HepG2 (cell line): ENCODE data around the gene SNU13. TPM values are rescaled to one million over a fixed set of nuclear protein-coding genes. Genes with fewer than 3 reads are reported as not detected.

ENCODE experiments used
- FOXK2 ChIP-seq: fragments of 450-650 bp; IDR thresholded peaks from 2 replicates; pipeline ENCODE4 v1.6.1; 2016
- LCORL ChIP-seq, 2 experiments: fragments of 450-650 bp in 1 of 2; sonication (generic) in 1 of 2; formaldehyde crosslinking in 1 of 2; IDR thresholded peaks; 2 replicates each; pipeline versions ENCODE4 v1.5.0 to v1.6.1; 2017 to 2020; ENCODE audit warnings: antibody characterized with exemption in 1 of 2, missing genetic modification reagents in 1 of 2
- MTF2 ChIP-seq: sonication (generic); formaldehyde crosslinking; IDR thresholded peaks from 2 replicates; pipeline ENCODE4 v1.5.0; 2020; ENCODE audit warnings: missing genetic modification reagents, borderline replicate concordance
- NFKB2 ChIP-seq: sonication (generic); formaldehyde crosslinking; IDR thresholded peaks from 2 replicates; pipeline ENCODE4 v1.4.0; 2020; ENCODE audit warnings: missing genetic modification reagents, borderline replicate concordance
- TRIM24 ChIP-seq: sonication (generic); formaldehyde crosslinking; IDR thresholded peaks from 2 replicates; pipeline ENCODE4 v1.8.0; 2022; ENCODE audit warnings: mild to moderate bottlenecking, missing genetic modification reagents
- ZBTB42 ChIP-seq: sonication (generic); formaldehyde crosslinking; IDR thresholded peaks from 2 replicates; pipeline ENCODE4 v1.5.0; 2020; ENCODE audit warnings: mild to moderate bottlenecking, missing genetic modification reagents
- ZNF17 ChIP-seq: sonication (generic); formaldehyde crosslinking; IDR thresholded peaks from 2 replicates; pipeline ENCODE4 v1.5.0; 2020; ENCODE audit warnings: mild to moderate bottlenecking, missing genetic modification reagents
- ZNF772 ChIP-seq: sonication (generic); formaldehyde crosslinking; IDR thresholded peaks from 2 replicates; pipeline ENCODE4 v1.5.0; 2020; ENCODE audit warnings: mild to moderate bottlenecking, missing genetic modification reagents
- polyA plus RNA-seq, 8 experiments: library from polyadenylated mRNA; depleted of rRNA in 3 of 8; stranded (reverse) in 7 of 8; unstranded in 1 of 8; fragments of >200 nt; fragmentation: Illumina TruSeq in 4 of 8; extraction: Trizol in 4 of 8; gene quantifications; 2 replicates each; pipeline versions ENCODE4 v1.2.1 to v1.2.3, GENCODE V29; 2011 to 2016; ENCODE audit warnings: low read depth in 4 of 8, missing spikeins in 1 of 8, mixed read lengths in 1 of 8; ENCODE audit not compliant: insufficient read depth in 1 of 8
- total RNA-seq, 5 experiments: library from RNA; depleted of rRNA; stranded (reverse); fragments of >200 nt; fragmentation: Illumina TruSeq; extraction: Trizol; gene quantifications; 2 replicates each; pipeline ENCODE4 v1.2.3, GENCODE V29; 2016; ENCODE audit warnings: low read depth in 1 of 5
- TF ChIP-seq, protein P1 (sequence below): IDR thresholded peaks from 2 replicates; pipeline ENCODE4 v1.6.1; 2016; ENCODE audit warnings: missing compliant biosample characterization, missing genetic modification reagents, borderline replicate concordance
- TF ChIP-seq, protein P2 (sequence below): sonication (generic); formaldehyde crosslinking; IDR thresholded peaks from 2 replicates; pipeline ENCODE4 v1.5.0; 2020; ENCODE audit warnings: missing genetic modification reagents, mild to moderate bottlenecking, borderline replicate concordance
- TF ChIP-seq, protein P3 (sequence below): sonication (generic); formaldehyde crosslinking; IDR thresholded peaks from 2 replicates; pipeline ENCODE4 v1.4.0; 2020; ENCODE audit warnings: mild to moderate bottlenecking, missing genetic modification reagents
- TF ChIP-seq, protein P4 (sequence below): sonication (generic); formaldehyde crosslinking; IDR thresholded peaks from 2 replicates; pipeline ENCODE4 v1.5.0; 2020; ENCODE audit warnings: missing genetic modification reagents
- TF ChIP-seq, protein P5 (sequence below): sonication (generic); formaldehyde crosslinking; conservative IDR thresholded peaks from 2 replicates; pipeline ENCODE4 v1.5.0; 2020; ENCODE audit warnings: missing genetic modification reagents
- TF ChIP-seq, protein P6 (sequence below): sonication (generic); formaldehyde crosslinking; IDR thresholded peaks from 2 replicates; pipeline ENCODE4 v1.4.0; 2020; ENCODE audit warnings: missing genetic modification reagents
- TF ChIP-seq, protein P7 (sequence below): sonication (generic); formaldehyde crosslinking; conservative IDR thresholded peaks from 2 replicates; pipeline ENCODE4 v1.4.0; 2020; ENCODE audit warnings: missing genetic modification reagents

The SNU13 gene
- total and polyA plus RNA-seq, 2 of the 13 experiments (the other 11 are each of a cell fraction or from before 2014, with no cell fraction given), result 203 to 287 TPM

DNA sequence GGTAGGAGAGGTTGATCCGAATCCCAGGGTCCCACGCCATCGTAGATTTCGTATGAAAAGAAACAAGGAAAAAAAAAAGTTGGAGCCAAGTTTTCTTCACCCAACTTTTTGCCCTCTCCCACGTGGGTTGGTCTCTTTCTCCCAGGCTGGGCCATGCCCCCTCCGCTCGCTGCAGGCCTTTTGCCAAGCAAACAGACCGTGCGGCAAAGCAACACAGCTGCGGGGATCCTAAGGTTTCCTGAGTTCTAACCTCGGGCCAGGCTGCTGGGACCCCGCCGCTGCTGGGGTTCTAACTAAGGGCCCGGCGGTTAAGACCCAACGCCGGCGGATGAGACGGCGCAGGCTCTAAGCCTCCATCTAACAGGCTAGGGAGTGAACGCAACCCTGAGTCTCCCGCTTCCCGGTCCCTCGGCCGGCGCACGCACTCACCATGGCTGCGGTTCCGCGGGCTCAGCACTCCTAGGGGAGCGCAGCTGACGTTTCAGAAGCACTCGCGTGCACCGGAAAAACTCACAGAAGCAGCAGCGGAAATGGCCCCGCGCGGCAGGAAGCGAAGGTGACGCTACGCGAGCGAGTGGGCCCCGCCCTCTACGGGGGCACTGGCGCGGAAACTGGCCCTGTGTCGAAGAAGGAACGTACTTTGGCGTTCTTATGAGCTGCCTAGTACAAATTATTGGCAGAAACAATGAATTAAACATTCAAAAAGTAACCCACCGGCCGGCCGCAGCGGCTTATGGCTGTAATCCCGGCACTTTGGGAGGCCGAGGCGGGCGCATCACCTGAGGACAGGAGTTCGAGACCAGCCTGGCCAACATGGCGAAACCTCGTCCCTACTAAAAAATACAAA is at the start of gene SNU13 (continued):
- TF ChIP-seq MTF2 (CRISPR knock-in tag) (no peak), TRIM24 (no peak), LCORL (IDR thresholded peaks at IDR 0.05) (no peak), LCORL (CRISPR knock-in tag; IDR thresholded peaks at IDR 0.05) (peak; percentile 83), FOXK2 (no peak), NFKB2 (CRISPR knock-in tag) (peak; percentile 34; the same call in 1 of the 2 replicates), ZNF17 (CRISPR knock-in tag) (no peak), ZNF772 (peak; percentile 75), ZBTB42 (CRISPR knock-in tag) (no peak)
- TF ChIP-seq, protein P1, sequence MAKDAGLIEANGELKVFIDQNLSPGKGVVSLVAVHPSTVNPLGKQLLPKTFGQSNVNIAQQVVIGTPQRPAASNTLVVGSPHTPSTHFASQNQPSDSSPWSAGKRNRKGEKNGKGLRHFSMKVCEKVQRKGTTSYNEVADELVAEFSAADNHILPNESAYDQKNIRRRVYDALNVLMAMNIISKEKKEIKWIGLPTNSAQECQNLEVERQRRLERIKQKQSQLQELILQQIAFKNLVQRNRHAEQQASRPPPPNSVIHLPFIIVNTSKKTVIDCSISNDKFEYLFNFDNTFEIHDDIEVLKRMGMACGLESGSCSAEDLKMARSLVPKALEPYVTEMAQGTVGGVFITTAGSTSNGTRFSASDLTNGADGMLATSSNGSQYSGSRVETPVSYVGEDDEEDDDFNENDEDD (CRISPR knock-in tag), result peak; percentile 94
- TF ChIP-seq, protein P2, sequence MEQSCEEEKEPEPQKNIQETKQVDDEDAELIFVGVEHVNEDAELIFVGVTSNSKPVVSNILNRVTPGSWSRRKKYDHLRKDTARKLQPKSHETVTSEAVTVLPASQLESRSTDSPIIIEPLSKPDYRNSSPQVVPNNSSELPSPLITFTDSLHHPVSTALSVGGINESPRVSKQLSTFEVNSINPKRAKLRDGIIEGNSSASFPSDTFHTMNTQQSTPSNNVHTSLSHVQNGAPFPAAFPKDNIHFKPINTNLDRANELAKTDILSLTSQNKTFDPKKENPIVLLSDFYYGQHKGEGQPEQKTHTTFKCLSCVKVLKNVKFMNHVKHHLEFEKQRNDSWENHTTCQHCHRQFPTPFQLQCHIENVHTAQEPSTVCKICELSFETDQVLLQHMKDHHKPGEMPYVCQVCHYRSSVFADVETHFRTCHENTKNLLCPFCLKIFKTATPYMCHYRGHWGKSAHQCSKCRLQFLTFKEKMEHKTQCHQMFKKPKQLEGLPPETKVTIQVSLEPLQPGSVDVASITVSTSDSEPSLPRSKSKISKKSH (CRISPR knock-in tag), result peak; percentile 17; the same call in 1 of the 2 replicates
- TF ChIP-seq, protein P3, sequence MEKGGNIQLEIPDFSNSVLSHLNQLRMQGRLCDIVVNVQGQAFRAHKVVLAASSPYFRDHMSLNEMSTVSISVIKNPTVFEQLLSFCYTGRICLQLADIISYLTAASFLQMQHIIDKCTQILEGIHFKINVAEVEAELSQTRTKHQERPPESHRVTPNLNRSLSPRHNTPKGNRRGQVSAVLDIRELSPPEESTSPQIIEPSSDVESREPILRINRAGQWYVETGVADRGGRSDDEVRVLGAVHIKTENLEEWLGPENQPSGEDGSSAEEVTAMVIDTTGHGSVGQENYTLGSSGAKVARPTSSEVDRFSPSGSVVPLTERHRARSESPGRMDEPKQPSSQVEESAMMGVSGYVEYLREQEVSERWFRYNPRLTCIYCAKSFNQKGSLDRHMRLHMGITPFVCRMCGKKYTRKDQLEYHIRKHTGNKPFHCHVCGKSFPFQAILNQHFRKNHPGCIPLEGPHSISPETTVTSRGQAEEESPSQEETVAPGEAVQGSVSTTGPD (CRISPR knock-in tag), result 0 out of 2 replicates have a peak, but pooled peaks have one; percentile 19
- TF ChIP-seq, protein P4, sequence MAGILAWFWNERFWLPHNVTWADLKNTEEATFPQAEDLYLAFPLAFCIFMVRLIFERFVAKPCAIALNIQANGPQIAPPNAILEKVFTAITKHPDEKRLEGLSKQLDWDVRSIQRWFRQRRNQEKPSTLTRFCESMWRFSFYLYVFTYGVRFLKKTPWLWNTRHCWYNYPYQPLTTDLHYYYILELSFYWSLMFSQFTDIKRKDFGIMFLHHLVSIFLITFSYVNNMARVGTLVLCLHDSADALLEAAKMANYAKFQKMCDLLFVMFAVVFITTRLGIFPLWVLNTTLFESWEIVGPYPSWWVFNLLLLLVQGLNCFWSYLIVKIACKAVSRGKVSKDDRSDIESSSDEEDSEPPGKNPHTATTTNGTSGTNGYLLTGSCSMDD (CRISPR knock-in tag), result 0 out of 2 replicates have a peak, but pooled peaks have one; percentile 31
- TF ChIP-seq, protein P5, sequence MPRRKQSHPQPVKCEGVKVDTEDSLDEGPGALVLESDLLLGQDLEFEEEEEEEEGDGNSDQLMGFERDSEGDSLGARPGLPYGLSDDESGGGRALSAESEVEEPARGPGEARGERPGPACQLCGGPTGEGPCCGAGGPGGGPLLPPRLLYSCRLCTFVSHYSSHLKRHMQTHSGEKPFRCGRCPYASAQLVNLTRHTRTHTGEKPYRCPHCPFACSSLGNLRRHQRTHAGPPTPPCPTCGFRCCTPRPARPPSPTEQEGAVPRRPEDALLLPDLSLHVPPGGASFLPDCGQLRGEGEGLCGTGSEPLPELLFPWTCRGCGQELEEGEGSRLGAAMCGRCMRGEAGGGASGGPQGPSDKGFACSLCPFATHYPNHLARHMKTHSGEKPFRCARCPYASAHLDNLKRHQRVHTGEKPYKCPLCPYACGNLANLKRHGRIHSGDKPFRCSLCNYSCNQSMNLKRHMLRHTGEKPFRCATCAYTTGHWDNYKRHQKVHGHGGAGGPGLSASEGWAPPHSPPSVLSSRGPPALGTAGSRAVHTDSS, result no peak
- TF ChIP-seq, protein P6, sequence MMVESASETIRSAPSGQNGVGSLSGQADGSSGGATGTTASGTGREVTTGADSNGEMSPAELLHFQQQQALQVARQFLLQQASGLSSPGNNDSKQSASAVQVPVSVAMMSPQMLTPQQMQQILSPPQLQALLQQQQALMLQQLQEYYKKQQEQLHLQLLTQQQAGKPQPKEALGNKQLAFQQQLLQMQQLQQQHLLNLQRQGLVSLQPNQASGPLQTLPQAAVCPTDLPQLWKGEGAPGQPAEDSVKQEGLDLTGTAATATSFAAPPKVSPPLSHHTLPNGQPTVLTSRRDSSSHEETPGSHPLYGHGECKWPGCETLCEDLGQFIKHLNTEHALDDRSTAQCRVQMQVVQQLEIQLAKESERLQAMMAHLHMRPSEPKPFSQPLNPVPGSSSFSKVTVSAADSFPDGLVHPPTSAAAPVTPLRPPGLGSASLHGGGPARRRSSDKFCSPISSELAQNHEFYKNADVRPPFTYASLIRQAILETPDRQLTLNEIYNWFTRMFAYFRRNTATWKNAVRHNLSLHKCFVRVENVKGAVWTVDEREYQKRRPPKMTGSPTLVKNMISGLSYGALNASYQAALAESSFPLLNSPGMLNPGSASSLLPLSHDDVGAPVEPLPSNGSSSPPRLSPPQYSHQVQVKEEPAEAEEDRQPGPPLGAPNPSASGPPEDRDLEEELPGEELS (CRISPR knock-in tag), result peak; percentile 39; the same call in 1 of the 2 replicates
- TF ChIP-seq, protein P7, sequence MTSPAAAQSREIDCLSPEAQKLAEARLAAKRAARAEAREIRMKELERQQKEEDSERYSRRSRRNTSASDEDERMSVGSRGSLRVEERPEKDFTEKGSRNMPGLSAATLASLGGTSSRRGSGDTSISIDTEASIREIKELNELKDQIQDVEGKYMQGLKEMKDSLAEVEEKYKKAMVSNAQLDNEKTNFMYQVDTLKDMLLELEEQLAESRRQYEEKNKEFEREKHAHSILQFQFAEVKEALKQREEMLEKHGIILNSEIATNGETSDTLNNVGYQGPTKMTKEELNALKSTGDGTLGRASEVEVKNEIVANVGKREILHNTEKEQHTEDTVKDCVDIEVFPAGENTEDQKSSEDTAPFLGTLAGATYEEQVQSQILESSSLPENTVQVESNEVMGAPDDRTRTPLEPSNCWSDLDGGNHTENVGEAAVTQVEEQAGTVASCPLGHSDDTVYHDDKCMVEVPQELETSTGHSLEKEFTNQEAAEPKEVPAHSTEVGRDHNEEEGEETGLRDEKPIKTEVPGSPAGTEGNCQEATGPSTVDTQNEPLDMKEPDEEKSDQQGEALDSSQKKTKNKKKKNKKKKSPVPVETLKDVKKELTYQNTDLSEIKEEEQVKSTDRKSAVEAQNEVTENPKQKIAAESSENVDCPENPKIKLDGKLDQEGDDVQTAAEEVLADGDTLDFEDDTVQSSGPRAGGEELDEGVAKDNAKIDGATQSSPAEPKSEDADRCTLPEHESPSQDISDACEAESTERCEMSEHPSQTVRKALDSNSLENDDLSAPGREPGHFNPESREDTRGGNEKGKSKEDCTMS (CRISPR knock-in tag), result no peak
